MM.1S (cell line): Measurements from ENCODE around the gene MADD.

Experiments used
- DNase-seq: peaks from one replicate; pipeline ENCODE4 v3.0.0-alpha.2; 2015
- H2AFZ ChIP-seq: fragments of 300-600 bp; sonication (generic); 2 replicates; pipeline ENCODE4 v1.6.0; 2016; ENCODE audit warnings: antibody characterized with exemption, low read length
- H3F3A ChIP-seq: fragments of 300-600 bp; sonication (generic); 2 replicates; pipeline ENCODE4 v1.6.1; 2016; ENCODE audit warnings: mild to moderate bottlenecking, antibody characterized with exemption, low read length, moderate library complexity, mixed read lengths; ENCODE audit not compliant: insufficient read depth
- H3K27ac ChIP-seq: fragments of 300-600 bp; sonication (generic); 2 replicates; pipeline ENCODE4 v1.5.1; 2016; ENCODE audit warnings: mild to moderate bottlenecking, low read length
- H3K27me3 ChIP-seq: fragments of 300-600 bp; sonication (generic); replicated peaks from 2 replicates; pipeline ENCODE4 v1.6.0; 2016; ENCODE audit warnings: low read length; ENCODE audit not compliant: insufficient read depth
- H3K36me3 ChIP-seq: fragments of 300-600 bp; sonication (generic); replicated peaks from 2 replicates; pipeline ENCODE4 v1.6.1; 2016; ENCODE audit warnings: mild to moderate bottlenecking, low read length, mixed read lengths; ENCODE audit not compliant: insufficient read depth
- H3K4me1 ChIP-seq: fragments of 300-600 bp; sonication (generic); 2 replicates; pipeline ENCODE4 v1.6.1; 2016; ENCODE audit warnings: low read length, mixed read lengths
- H3K4me2 ChIP-seq: fragments of 300-600 bp; sonication (generic); 2 replicates; pipeline ENCODE4 v1.6.0; 2016; ENCODE audit warnings: low read depth, low read length
- H3K4me3 ChIP-seq: fragments of 300-600 bp; sonication (generic); 2 replicates; pipeline ENCODE4 v1.5.1; 2016; ENCODE audit warnings: low read length, mixed read lengths
- H3K79me2 ChIP-seq: fragments of 300-600 bp; sonication (generic); 2 replicates; pipeline ENCODE4 v1.6.1; 2016; ENCODE audit warnings: mixed run types, low read length, mixed read lengths
- H3K9ac ChIP-seq: fragments of 300-600 bp; sonication (generic); 2 replicates; pipeline ENCODE4 v1.6.1; 2016; ENCODE audit warnings: low read length, mixed read lengths
- H3K9me2 ChIP-seq: fragments of 300-600 bp; sonication (generic); replicated peaks from 2 replicates; pipeline ENCODE4 v1.6.1; 2016; ENCODE audit warnings: mild to moderate bottlenecking, low read length, mixed read lengths; ENCODE audit not compliant: insufficient read depth
- H3K9me3 ChIP-seq: fragments of 300-600 bp; sonication (generic); replicated peaks from 2 replicates; pipeline ENCODE4 v1.6.1; 2016; ENCODE audit warnings: mild to moderate bottlenecking, low read length, mixed read lengths; ENCODE audit not compliant: insufficient read depth
- H4K20me1 ChIP-seq: fragments of 300-600 bp; sonication (generic); 2 replicates; pipeline ENCODE4 v1.6.1; 2016; ENCODE audit warnings: mild to moderate bottlenecking, low read length, moderate library complexity, mixed read lengths; ENCODE audit not compliant: insufficient read depth
- EZH2 ChIP-seq: fragments of 300-600 bp; sonication (generic); optimal IDR thresholded peaks from 2 replicates; pipeline ENCODE3; 2017; ENCODE audit warnings: low read depth, mild to moderate bottlenecking, antibody characterized with exemption, low read length, mixed read lengths
- EZH2phosphoT487 ChIP-seq: fragments of 300-600 bp; sonication (generic); IDR thresholded peaks from 2 replicates; pipeline ENCODE4 v1.6.1; 2018; ENCODE audit warnings: antibody characterized with exemption, low read length
- TF ChIP-seq, protein P1 (sequence below): fragments of 300-600 bp; sonication (generic); IDR thresholded peaks from 2 replicates; pipeline ENCODE4 v1.5.1; 2016; ENCODE audit warnings: antibody characterized with exemption, low read length, mixed read lengths

Gene MADD

GRCh38 chr11:47360341-47360740 is 90.4 kb downstream of the MADD start:
- Histone ChIP-seq H3K4me2 (no peak overlapping the region), H3K9me3 (no peaks in the 10 kb centered on the region), H3F3A (no peaks in the 10 kb centered on the region), H3K27me3 (no peaks in the 10 kb centered on the region), H4K20me1 (no peaks in the 10 kb centered on the region), H3K36me3 (no peaks in the 10 kb centered on the region), H3K79me2 (no peaks in the 10 kb centered on the region), H3K27ac (no peak overlapping the region), H3K4me1 (no peaks in the 10 kb centered on the region), H3K9me2 (no peaks in the 10 kb centered on the region), H3K9ac (no peak overlapping the region), H3K4me3 (no peak overlapping the region), H2AFZ (no peak overlapping the region)
- TF ChIP-seq, protein P1, sequence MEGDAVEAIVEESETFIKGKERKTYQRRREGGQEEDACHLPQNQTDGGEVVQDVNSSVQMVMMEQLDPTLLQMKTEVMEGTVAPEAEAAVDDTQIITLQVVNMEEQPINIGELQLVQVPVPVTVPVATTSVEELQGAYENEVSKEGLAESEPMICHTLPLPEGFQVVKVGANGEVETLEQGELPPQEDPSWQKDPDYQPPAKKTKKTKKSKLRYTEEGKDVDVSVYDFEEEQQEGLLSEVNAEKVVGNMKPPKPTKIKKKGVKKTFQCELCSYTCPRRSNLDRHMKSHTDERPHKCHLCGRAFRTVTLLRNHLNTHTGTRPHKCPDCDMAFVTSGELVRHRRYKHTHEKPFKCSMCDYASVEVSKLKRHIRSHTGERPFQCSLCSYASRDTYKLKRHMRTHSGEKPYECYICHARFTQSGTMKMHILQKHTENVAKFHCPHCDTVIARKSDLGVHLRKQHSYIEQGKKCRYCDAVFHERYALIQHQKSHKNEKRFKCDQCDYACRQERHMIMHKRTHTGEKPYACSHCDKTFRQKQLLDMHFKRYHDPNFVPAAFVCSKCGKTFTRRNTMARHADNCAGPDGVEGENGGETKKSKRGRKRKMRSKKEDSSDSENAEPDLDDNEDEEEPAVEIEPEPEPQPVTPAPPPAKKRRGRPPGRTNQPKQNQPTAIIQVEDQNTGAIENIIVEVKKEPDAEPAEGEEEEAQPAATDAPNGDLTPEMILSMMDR: no peak
- TF ChIP-seq EZH2: no peak
- TF ChIP-seq EZH2phosphoT487: no peak
- no peak for DNase-seq

DNA sequence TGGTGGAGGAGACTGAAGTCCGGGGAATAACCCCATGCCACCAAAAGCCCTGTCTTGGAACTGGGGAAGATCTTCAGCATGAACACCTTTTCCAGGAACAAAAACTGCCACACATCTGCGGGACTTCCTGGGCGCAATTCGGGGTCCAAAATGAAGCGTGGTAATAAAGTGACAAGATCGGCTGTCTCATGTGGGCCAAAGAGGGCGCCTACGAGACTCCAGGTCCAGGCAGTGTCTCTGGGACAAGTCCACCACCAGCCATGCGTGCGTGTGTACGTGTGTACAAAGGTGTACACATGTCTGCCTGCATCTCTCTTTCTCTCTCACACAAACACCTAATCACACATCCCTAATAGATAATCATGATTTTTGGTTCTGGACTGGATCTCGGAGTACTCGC is 91.5 kb downstream of the MADD start:
- Histone ChIP-seq H3K9me2 (no peaks in the 10 kb centered on the region), H2AFZ (no peak overlapping the region), H3K4me2 (no peak overlapping the region), H3K27ac (no peak overlapping the region), H3K79me2 (no peaks in the 10 kb centered on the region), H3K9me3 (no peaks in the 10 kb centered on the region), H3K4me3 (no peak overlapping the region), H3K9ac (no peak overlapping the region), H3K36me3 (no peaks in the 10 kb centered on the region), H3K27me3 (no peaks in the 10 kb centered on the region), H3F3A (no peaks in the 10 kb centered on the region), H3K4me1 (no peaks in the 10 kb centered on the region), H4K20me1 (no peaks in the 10 kb centered on the region)
- TF ChIP-seq, protein P1: no peak
- TF ChIP-seq EZH2 (no peak), EZH2phosphoT487 (no peak)
- DNase-seq: no peak

- H4K20me1 ChIP-seq: no peaks in the 10 kb centered on the region
- H3K4me2 ChIP-seq: no peak overlapping the region
- no peaks in the 10 kb centered on the region for H3K4me1 ChIP-seq
Observed at GRCh38 chr11:47366020-47366490, 96.1 kb downstream of the MADD start.

More at GRCh38 chr11:47366020-47366490, 96.1 kb downstream of the MADD start:
- TF ChIP-seq EZH2 (no peak), EZH2phosphoT487 (no peak)
- TF ChIP-seq, protein P1: no peak
- H3K9me2 ChIP-seq: no peaks in the 10 kb centered on the region
- no peak overlapping the region for H3K27ac ChIP-seq
- H3K4me3 ChIP-seq: no peak overlapping the region
- no peaks in the 10 kb centered on the region for H3K9me3 ChIP-seq
- H3K36me3 ChIP-seq: no peaks in the 10 kb centered on the region
- DNase-seq: no peak
- no peaks in the 10 kb centered on the region for H3K79me2 ChIP-seq
- no peaks in the 10 kb centered on the region for H3F3A ChIP-seq
- no peak overlapping the region for H2AFZ ChIP-seq
- no peaks in the 10 kb centered on the region for H3K27me3 ChIP-seq
- no peak overlapping the region for H3K9ac ChIP-seq
